ENCODE measurements around the gene AMBRA1. TPM values are rescaled to one million over a fixed set of nuclear protein-coding genes. Genes with fewer than 3 reads are reported as not detected.
A peak's percentile ranks its signal among the peaks of the same experiment; 100 is the strongest.

The AMBRA1 gene
- total and polyA plus RNA-seq, 12 donors = 5.2 to 23.3 (median 16.0) TPM

GRCh38 chr11:46413760-46414465 lies 179.9 kb downstream of the AMBRA1 start:
- Histone ChIP-seq H3K27ac (no peak overlapping the region), H3K4me3 (no peak overlapping the region), H3K36me3 (peaks cover 0 to 88% (median 36%) of the 10 kb centered on the region in 9 donors), H3K27me3 (no peaks in the 10 kb centered on the region), H3K4me1 (peaks cover 0 to 4% (median 0%) of the 10 kb centered on the region in 9 donors), H3K9me3 (no peaks in the 10 kb centered on the region)
- no peak for DNase-seq
- intact Hi-C loops (cut with DNase I) = no loop called here
- 79 to 89% methylated on average over 9 of the region's 9 CpGs for WGBS, 2 donors
- no peak for ATAC-seq
- no peak for TF ChIP-seq CTCF (IDR thresholded peaks at IDR 0.05)

- intact Hi-C loops (cut with DNase I) = no loop called here
- DNase-seq (no peak), ATAC-seq (no peak)
- no peaks in the 10 kb centered on the region for H3K27me3 ChIP-seq
- H3K36me3 ChIP-seq = peaks cover 0 to 96% (median 50%) of the 10 kb centered on the region in 9 donors
- H3K4me1 ChIP-seq = peaks cover 0 to 7% (median 2%) of the 10 kb centered on the region in 9 donors
- no peak overlapping the region for H3K27ac ChIP-seq
- H3K9me3 ChIP-seq = no peaks in the 10 kb centered on the region
- H3K4me3 ChIP-seq = no peak overlapping the region
- 73 to 74% methylated on average over 5 of the region's 5 CpGs for WGBS, 2 donors
- no peak for TF ChIP-seq CTCF (IDR thresholded peaks at IDR 0.05)
Observed at GRCh38 chr11:46410021-46410420, 183.8 kb downstream of the AMBRA1 start.

GRCh38 chr11:46408407-46408986 lies 185.3 kb downstream of the AMBRA1 start:
- H3K4me1 ChIP-seq = peaks cover 0 to 23% (median 9%) of the 10 kb centered on the region in 9 donors
- DNase-seq = no peak
- H3K36me3 ChIP-seq = peaks cover 0 to 92% (median 46%) of the 10 kb centered on the region in 9 donors
- H3K9me3 ChIP-seq = no peaks in the 10 kb centered on the region
- no peaks in the 10 kb centered on the region for H3K27me3 ChIP-seq
- no peak overlapping the region for H3K27ac ChIP-seq
- intact Hi-C loops (cut with DNase I) = no loop called here
- ATAC-seq = peak in 1 of 8 donors; percentile 18
- no peak overlapping the region for H3K4me3 ChIP-seq
- WGBS, 2 donors = 93 to 94% methylated on average over 6 of the region's 6 CpGs
- no peak for TF ChIP-seq CTCF (IDR thresholded peaks at IDR 0.05)

DNA sequence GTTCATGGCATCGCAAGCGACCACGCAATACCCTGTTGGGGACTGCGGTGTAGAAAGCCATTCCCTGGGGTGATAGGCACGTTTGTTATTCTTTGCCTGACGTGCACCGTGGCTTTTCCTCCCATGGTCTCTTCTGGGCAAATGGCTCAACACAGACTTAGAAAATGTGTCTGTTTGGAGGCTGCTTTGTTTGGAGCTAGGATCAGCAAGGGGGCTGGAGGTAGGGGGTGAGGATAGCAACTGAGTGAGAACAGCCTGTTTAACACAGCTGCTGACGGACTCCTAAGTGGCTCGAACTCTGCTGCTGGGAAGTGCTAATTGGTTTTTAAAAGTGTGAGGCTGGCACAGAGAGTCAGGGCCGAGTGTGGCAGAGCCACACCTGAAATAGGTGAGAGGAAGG lies 186.2 kb downstream of the AMBRA1 start:
- no peak for DNase-seq
- no peaks in the 10 kb centered on the region for H3K9me3 ChIP-seq
- H3K4me1 ChIP-seq = peaks cover 5 to 31% (median 16%) of the 10 kb centered on the region in 9 donors
- TF ChIP-seq CTCF (IDR thresholded peaks at IDR 0.05) = no peak
- intact Hi-C loops (cut with DNase I) = no loop called here
- ATAC-seq = no peak
- H3K4me3 ChIP-seq = no peak overlapping the region
- 79 to 84% methylated on average over 10 of the region's 10 CpGs for WGBS, 2 donors
- no peak overlapping the region for H3K27ac ChIP-seq
- H3K27me3 ChIP-seq = no peaks in the 10 kb centered on the region
- peaks cover 0 to 91% (median 46%) of the 10 kb centered on the region in 9 donors for H3K36me3 ChIP-seq
